Measurements from ENCODE around the gene GLB1L. TPM values are rescaled to one million over a fixed set of nuclear protein-coding genes. Genes with fewer than 3 reads are reported as not detected.

Gene GLB1L
- total and polyA plus RNA-seq, 3 experiments from 2014 or later = 0.99 to 3.5 (median 2.6) TPM

GRCh38 chr2:219245899-219246230 is 621 bp upstream of the GLB1L start:
- Histone ChIP-seq H3K27me3 (ENCODE audit: insufficient read depth, low read length, poor library complexity, severe bottlenecking) (no peaks in the 10 kb centered on the region), H3K4me3 (ENCODE audit: low read length) (peak overlapping the region; percentile 86), H3K9me3 (ENCODE audit: low read length) (no peaks in the 10 kb centered on the region), H3K27ac (ENCODE audit: low read depth, low read length) (peak overlapping the region; percentile 93), H3K4me1 (ENCODE audit: insufficient read depth, low read length) (peaks cover 62% of the 10 kb centered on the region), H3K36me3 (ENCODE audit: insufficient read depth, low read length) (peaks cover 23% of the 10 kb centered on the region)
- Mint-ChIP-seq H3K27me3 (peaks cover 0 to 6% of the 10 kb centered on the region in 2 donors), H3K27ac (peak overlapping the region; percentile 91 to 98 (median 98)), H3K36me3 (peaks cover 2 to 36% (median 12%) of the 10 kb centered on the region in 3 donors), H3K4me3 (peak overlapping the region; percentile 84 to 99 (median 91)), H3K9me3 (peaks cover 0 to 2% (median 0%) of the 10 kb centered on the region in 5 donors), H3K4me1 (peaks cover 60 to 72% (median 60%) of the 10 kb centered on the region in 3 donors)
- ChIA-PET CTCF (interaction anchor here (1.0 to 4.4 kb wide), 9 partner anchors 16 to 91 kb away, joined by 3 to 35 read pairs (median 5); partner anchors contain the start of genes ANKZF1, ATG9A and DNAJB2), POLR2A (interaction anchor here (0.9 to 11.9 kb wide), 6 partner anchors 9 to 39 kb away, joined by 3 to 164 read pairs (median 12); partner anchors contain the start of genes ABCB6, ANKZF1, ATG9A and DNAJB2)
- peak in 1 of 5 donors; percentile 44 for DNase-seq

- H3K4me1 Mint-ChIP-seq = peaks cover 49 to 61% (median 49%) of the 10 kb centered on the region in 3 donors
- peaks cover 0 to 6% of the 10 kb centered on the region in 2 donors for H3K27me3 Mint-ChIP-seq
- Histone ChIP-seq H3K4me1 (ENCODE audit: insufficient read depth, low read length) (peaks cover 51% of the 10 kb centered on the region), H3K36me3 (ENCODE audit: insufficient read depth, low read length) (peaks cover 12% of the 10 kb centered on the region), H3K9me3 (ENCODE audit: low read length) (no peaks in the 10 kb centered on the region), H3K4me3 (ENCODE audit: low read length) (peak overlapping the region; percentile 86), H3K27ac (ENCODE audit: low read depth, low read length) (peak overlapping the region; percentile 93), H3K27me3 (ENCODE audit: insufficient read depth, low read length, poor library complexity, severe bottlenecking) (no peaks in the 10 kb centered on the region)
- ChIA-PET POLR2A (interaction anchor here (0.5 to 11.9 kb wide), 9 partner anchors 10 to 143 kb away, joined by 3 to 164 read pairs (median 8); partner anchors contain the start of genes ABCB6, ANKZF1, ATG9A and CNPPD1), CTCF (interaction anchor here (0.7 to 3.1 kb wide), 16 partner anchors 10 to 85 kb away, joined by 3 to 35 read pairs (median 4); partner anchors contain the start of genes DNAJB2 and TUBA4A)
- H3K36me3 Mint-ChIP-seq = peaks cover 0 to 25% (median 5%) of the 10 kb centered on the region in 3 donors
- peak overlapping the region; percentile 91 to 98 (median 98) for H3K27ac Mint-ChIP-seq
- H3K9me3 Mint-ChIP-seq = peaks cover 0 to 2% (median 0%) of the 10 kb centered on the region in 5 donors
- DNase-seq = no peak
- peak overlapping the region; percentile 84 to 99 (median 91) for H3K4me3 Mint-ChIP-seq
Measured at GRCh38 chr2:219244789-219245147, 476 bp downstream of the GLB1L start.

GRCh38 chr2:219243291-219243761 is 1.9 kb downstream of the GLB1L start:
- peaks cover 37% of the 10 kb centered on the region for H3K4me1 ChIP-seq (ENCODE audit: insufficient read depth, low read length)
- no peak for DNase-seq
- H3K27me3 Mint-ChIP-seq = peaks cover 0 to 6% of the 10 kb centered on the region in 2 donors
- H3K9me3 Mint-ChIP-seq = peaks cover 0 to 2% (median 0%) of the 10 kb centered on the region in 5 donors
- peaks cover 0 to 15% (median 1%) of the 10 kb centered on the region in 3 donors for H3K36me3 Mint-ChIP-seq
- ChIA-PET POLR2A (interaction anchor here (11.9 kb wide), 1 partner anchor 13 kb away, joined by 164 read pairs; the partner anchor contains the start of genes ANKZF1 and ATG9A), CTCF (interaction anchor here (3.1 kb wide), 1 partner anchor 51 kb away, joined by 35 read pairs; no protein-coding TSS in a partner anchor)
- peak overlapping the region in 3 of 7 donors; percentile 50 to 76 (median 71) for H3K4me3 Mint-ChIP-seq
- H3K36me3 ChIP-seq (ENCODE audit: insufficient read depth, low read length) = peaks cover 4% of the 10 kb centered on the region
- peak overlapping the region in 7 of 8 donors; percentile 14 to 66 (median 46) for H3K27ac Mint-ChIP-seq
- peaks cover 35 to 46% (median 35%) of the 10 kb centered on the region in 3 donors for H3K4me1 Mint-ChIP-seq
- H3K4me3 ChIP-seq (ENCODE audit: low read length) = no peak overlapping the region
- H3K27me3 ChIP-seq (ENCODE audit: insufficient read depth, low read length, poor library complexity, severe bottlenecking) = no peaks in the 10 kb centered on the region
- no peaks in the 10 kb centered on the region for H3K9me3 ChIP-seq (ENCODE audit: low read length)
- no peak overlapping the region for H3K27ac ChIP-seq (ENCODE audit: low read depth, low read length)

- no peak for DNase-seq
- peaks cover 21% of the 10 kb centered on the region for H3K4me1 ChIP-seq (ENCODE audit: insufficient read depth, low read length)
- no peaks in the 10 kb centered on the region for H3K27me3 Mint-ChIP-seq
- no peaks in the 10 kb centered on the region for H3K9me3 ChIP-seq (ENCODE audit: low read length)
- peak overlapping the region in 1 of 7 donors; percentile 69 for H3K4me3 Mint-ChIP-seq
- no peaks in the 10 kb centered on the region for H3K9me3 Mint-ChIP-seq
- H3K27ac Mint-ChIP-seq = peak overlapping the region in 3 of 8 donors; percentile 29 to 66 (median 61)
- peaks cover 3 to 82% (median 17%) of the 10 kb centered on the region in 3 donors for H3K36me3 Mint-ChIP-seq
- H3K4me3 ChIP-seq (ENCODE audit: low read length) = no peak overlapping the region
- no peak overlapping the region for H3K27ac ChIP-seq (ENCODE audit: low read depth, low read length)
- POLR2A ChIA-PET = no interaction called here
- CTCF ChIA-PET = interaction anchor here (0.7 kb wide), 1 partner anchor 43 kb away, joined by 3 read pairs; no protein-coding TSS in a partner anchor
- H3K27me3 ChIP-seq (ENCODE audit: insufficient read depth, low read length, poor library complexity, severe bottlenecking) = no peaks in the 10 kb centered on the region
- H3K4me1 Mint-ChIP-seq = peaks cover 24 to 50% (median 31%) of the 10 kb centered on the region in 3 donors
- H3K36me3 ChIP-seq (ENCODE audit: insufficient read depth, low read length) = peaks cover 65% of the 10 kb centered on the region
Measured at GRCh38 chr2:219234331-219234730, 10.9 kb downstream of the GLB1L start.

GRCh38 chr2:219230059-219230540 is 15.1 kb downstream of the GLB1L start:
- CTCF ChIA-PET = interaction anchor here (0.9 to 7.6 kb wide), 11 partner anchors 9 to 69 kb away, joined by 3 to 51 read pairs (median 5); partner anchors contain the start of genes DNAJB2, GLB1L, STK16 and TUBA4A
- Mint-ChIP-seq H3K27me3 (no peaks in the 10 kb centered on the region), H3K36me3 (peaks cover 0 to 75% (median 10%) of the 10 kb centered on the region in 3 donors), H3K9me3 (no peaks in the 10 kb centered on the region), H3K4me1 (peaks cover 45 to 77% (median 54%) of the 10 kb centered on the region in 3 donors), H3K27ac (peak overlapping the region; percentile 94 to 100 (median 98)), H3K4me3 (peak overlapping the region; percentile 92 to 100 (median 98))
- Histone ChIP-seq H3K4me3 (ENCODE audit: low read length) (peak overlapping the region; percentile 93), H3K27me3 (ENCODE audit: insufficient read depth, low read length, poor library complexity, severe bottlenecking) (no peaks in the 10 kb centered on the region), H3K9me3 (ENCODE audit: low read length) (no peaks in the 10 kb centered on the region), H3K4me1 (ENCODE audit: insufficient read depth, low read length) (peaks cover 44% of the 10 kb centered on the region), H3K27ac (ENCODE audit: low read depth, low read length) (peak overlapping the region; percentile 96), H3K36me3 (ENCODE audit: insufficient read depth, low read length) (peaks cover 49% of the 10 kb centered on the region)
- DNase-seq = peak in 2 of 5 donors; percentile 36 to 39
- POLR2A ChIA-PET = interaction anchor here (0.7 to 4.5 kb wide), 14 partner anchors 9 to 157 kb away, joined by 3 to 164 read pairs (median 6); partner anchors contain the start of genes ABCB6, CNPPD1, DNAJB2 and DNPEP

GRCh38 chr2:219229305-219230058 is 15.8 kb downstream of the GLB1L start, which contains the start of the genes ANKZF1 and ATG9A:
Gene ANKZF1 (plus strand): TSS chr2:219229806. CDS start chr2:219230258, 452 bp downstream.
Gene ATG9A (minus strand): TSS chr2:219229636. CDS start chr2:219228024, 1,612 bp downstream.
- Histone ChIP-seq H3K9me3 (ENCODE audit: low read length) (no peaks in the 10 kb centered on the region), H3K4me1 (ENCODE audit: insufficient read depth, low read length) (peaks cover 44% of the 10 kb centered on the region), H3K36me3 (ENCODE audit: insufficient read depth, low read length) (peaks cover 49% of the 10 kb centered on the region), H3K27ac (ENCODE audit: low read depth, low read length) (peak within 1 kb of the TSS; percentile 96), H3K27me3 (ENCODE audit: insufficient read depth, low read length, poor library complexity, severe bottlenecking) (no peaks in the 10 kb centered on the region), H3K4me3 (ENCODE audit: low read length) (peak within 1 kb of the TSS; percentile 93)
- peaks cover 42 to 79% (median 54%) of the 10 kb centered on the region in 3 donors for H3K4me1 Mint-ChIP-seq
- no peaks in the 10 kb centered on the region for H3K9me3 Mint-ChIP-seq
- DNase-seq = peak; percentile 96 to 99 (median 98)
- H3K4me3 Mint-ChIP-seq = peak within 1 kb of the TSS; percentile 92 to 100 (median 98)
- H3K27ac Mint-ChIP-seq = peak within 1 kb of the TSS; percentile 94 to 100 (median 98)
- no peaks in the 10 kb centered on the region for H3K27me3 Mint-ChIP-seq
- CTCF ChIA-PET = interaction anchor here (0.8 to 7.6 kb wide), 12 partner anchors 9 to 70 kb away, joined by 3 to 51 read pairs (median 5); partner anchors contain the start of genes DNAJB2, NHEJ1, TUBA4A and TUBA4B
- POLR2A ChIA-PET = interaction anchor here (0.7 to 4.5 kb wide), 15 partner anchors 10 to 158 kb away, joined by 3 to 164 read pairs (median 6); partner anchors contain the start of genes ABCB6, CNPPD1, DNAJB2 and DNPEP
- peaks cover 0 to 75% (median 11%) of the 10 kb centered on the region in 3 donors for H3K36me3 Mint-ChIP-seq

GRCh38 chr2:219228911-219229304 is 16.3 kb downstream of the GLB1L start:
- Histone ChIP-seq H3K4me3 (ENCODE audit: low read length) (peak overlapping the region; percentile 93), H3K4me1 (ENCODE audit: insufficient read depth, low read length) (peaks cover 44% of the 10 kb centered on the region), H3K27ac (ENCODE audit: low read depth, low read length) (peak overlapping the region; percentile 96), H3K36me3 (ENCODE audit: insufficient read depth, low read length) (peaks cover 49% of the 10 kb centered on the region), H3K27me3 (ENCODE audit: insufficient read depth, low read length, poor library complexity, severe bottlenecking) (no peaks in the 10 kb centered on the region), H3K9me3 (ENCODE audit: low read length) (no peaks in the 10 kb centered on the region)
- H3K4me3 Mint-ChIP-seq = peak overlapping the region; percentile 80 to 100 (median 97)
- H3K27ac Mint-ChIP-seq = peak overlapping the region; percentile 61 to 96 (median 84)
- no peaks in the 10 kb centered on the region for H3K9me3 Mint-ChIP-seq
- H3K4me1 Mint-ChIP-seq = peaks cover 40 to 73% (median 54%) of the 10 kb centered on the region in 3 donors
- no peak for DNase-seq
- no peaks in the 10 kb centered on the region for H3K27me3 Mint-ChIP-seq
- CTCF ChIA-PET = interaction anchor here (0.8 to 7.6 kb wide), 10 partner anchors 11 to 70 kb away, joined by 3 to 51 read pairs (median 6); partner anchors contain the start of genes NHEJ1, TUBA4A and TUBA4B
- POLR2A ChIA-PET = interaction anchor here (0.9 to 4.5 kb wide), 11 partner anchors 10 to 69 kb away, joined by 4 to 164 read pairs (median 11); partner anchors contain the start of genes ABCB6, CNPPD1, DNAJB2 and GLB1L
- peaks cover 0 to 75% (median 8%) of the 10 kb centered on the region in 3 donors for H3K36me3 Mint-ChIP-seq

All from CD8-positive, alpha-beta memory T cell (primary cell).